Body of pancreas (tissue), 4 donors: ENCODE data around the gene CASZ1. TPM values are rescaled to one million over a fixed set of nuclear protein-coding genes. Genes with fewer than 3 reads are reported as not detected.

Experiments
- ATAC-seq: fragments of 150-250 bp; one replicate; pipeline ENCODE4 v1.9.1; 2016
- DNase-seq, 4 donors: peaks; one replicate each; pipeline ENCODE4 v3.0.0-alpha.2; 2019
- H3K27ac ChIP-seq, 4 donors: fragments of 200-600 bp; sonication (generic); 1 replicate in 3 of 4; 2 replicates in 1 of 4; pipeline versions ENCODE4 v1.5.1 to v1.6.1; 2016 to 2019; ENCODE audit warnings: mild to moderate bottlenecking in 1 of 4, mixed read lengths in 1 of 4, moderate library complexity in 1 of 4
- H3K27me3 ChIP-seq, 2 donors: fragments of 200-600 bp; sonication (generic); one replicate each; pipeline ENCODE4 v1.6.0; 2016; ENCODE audit warnings: mild to moderate bottlenecking in 1 of 2
- H3K36me3 ChIP-seq, 2 donors: fragments of 200-600 bp; sonication (generic); replicated peaks in 1 of 2; 2 replicates each; pipeline ENCODE4 v1.5.1; 2016; ENCODE audit warnings: low read depth in 2 of 2; ENCODE audit not compliant: insufficient read depth in 1 of 2
- H3K4me1 ChIP-seq: fragments of 200-600 bp; sonication (generic); one replicate; pipeline ENCODE4 v1.6.0; 2016
- H3K4me3 ChIP-seq, 2 donors: fragments of 200-600 bp; sonication (generic); 1 replicate in 1 of 2; 2 replicates in 1 of 2; pipeline ENCODE4 v1.5.1; 2016 to 2019
- H3K9me3 ChIP-seq, 3 donors: fragments of 200-600 bp; sonication (generic); 1 replicate in 2 of 3; 2 replicates in 1 of 3; pipeline ENCODE4 v1.5.1; 2016
- POLR2A ChIP-seq, 3 donors: fragments of 450-650 bp; IDR thresholded peaks; one replicate each; pipeline ENCODE4 v1.6.1; 2016; ENCODE audit warnings: antibody characterized with exemption in 3 of 3, mild to moderate bottlenecking in 2 of 3
- WGBS, 2 donors: methylation state at CpG; one replicate each; pipeline ENCODE4 v1.1.5; 2017; 5-methylcytosine and 5-hydroxymethylcytosine counted together
- intact Hi-C: fragments of 100-400 bp; cut with DNase I; formaldehyde crosslinking; loops from one replicate; pipeline ENCODE4 v1.15.1; 2023
- total RNA-seq, 2 donors: library from RNA; depleted of rRNA; stranded (reverse); fragments of >200 nt; gene quantifications; one replicate each; pipeline ENCODE4 v1.1.0, GENCODE V29; 2016
- TF ChIP-seq, protein P1 (sequence below), 7 experiments: fragments of 450-650 bp in 4 of 7; fragments of 200-600 bp in 3 of 7; sonication (generic) in 3 of 7; IDR thresholded peaks; one replicate each; pipeline ENCODE4 v1.5.1; 2016 to 2019; ENCODE audit warnings: antibody characterized with exemption in 7 of 7

CASZ1 gene
- total RNA-seq, 2 donors from 2014 or later: 9.3 to 14.2 TPM

- intact Hi-C loops: no loop called here
- H3K4me1 ChIP-seq: peaks cover 52% of the 10 kb centered on the region
- H3K27ac ChIP-seq: no peak overlapping the region
- H3K36me3 ChIP-seq: no peaks in the 10 kb centered on the region
- H3K27me3 ChIP-seq: no peaks in the 10 kb centered on the region
- 80 to 85% methylated on average over 6 of the region's 6 CpGs for WGBS, 2 donors
- H3K9me3 ChIP-seq: no peaks in the 10 kb centered on the region
- ATAC-seq: no peak
- no peak overlapping the region for H3K4me3 ChIP-seq
- peak in 2 of 4 donors; percentile 24 to 36 for DNase-seq
- no peak for TF ChIP-seq POLR2A (IDR thresholded peaks at IDR 0.05)
- TF ChIP-seq, protein P1, sequence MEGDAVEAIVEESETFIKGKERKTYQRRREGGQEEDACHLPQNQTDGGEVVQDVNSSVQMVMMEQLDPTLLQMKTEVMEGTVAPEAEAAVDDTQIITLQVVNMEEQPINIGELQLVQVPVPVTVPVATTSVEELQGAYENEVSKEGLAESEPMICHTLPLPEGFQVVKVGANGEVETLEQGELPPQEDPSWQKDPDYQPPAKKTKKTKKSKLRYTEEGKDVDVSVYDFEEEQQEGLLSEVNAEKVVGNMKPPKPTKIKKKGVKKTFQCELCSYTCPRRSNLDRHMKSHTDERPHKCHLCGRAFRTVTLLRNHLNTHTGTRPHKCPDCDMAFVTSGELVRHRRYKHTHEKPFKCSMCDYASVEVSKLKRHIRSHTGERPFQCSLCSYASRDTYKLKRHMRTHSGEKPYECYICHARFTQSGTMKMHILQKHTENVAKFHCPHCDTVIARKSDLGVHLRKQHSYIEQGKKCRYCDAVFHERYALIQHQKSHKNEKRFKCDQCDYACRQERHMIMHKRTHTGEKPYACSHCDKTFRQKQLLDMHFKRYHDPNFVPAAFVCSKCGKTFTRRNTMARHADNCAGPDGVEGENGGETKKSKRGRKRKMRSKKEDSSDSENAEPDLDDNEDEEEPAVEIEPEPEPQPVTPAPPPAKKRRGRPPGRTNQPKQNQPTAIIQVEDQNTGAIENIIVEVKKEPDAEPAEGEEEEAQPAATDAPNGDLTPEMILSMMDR (IDR thresholded peaks at IDR 0.05): no peak
Measured at GRCh38 chr1:10598389-10598702, 198.1 kb downstream of the CASZ1 start.

- no peak for ATAC-seq
- Histone ChIP-seq H3K4me1 (peaks cover 46% of the 10 kb centered on the region), H3K27me3 (no peaks in the 10 kb centered on the region), H3K9me3 (no peaks in the 10 kb centered on the region), H3K27ac (no peak overlapping the region), H3K4me3 (no peak overlapping the region), H3K36me3 (no peaks in the 10 kb centered on the region)
- intact Hi-C loops: no loop called here
- TF ChIP-seq POLR2A (IDR thresholded peaks at IDR 0.05): no peak
- TF ChIP-seq, protein P1 (IDR thresholded peaks at IDR 0.05): no peak
- no peak for DNase-seq
- 92 to 94% methylated on average over 10 to 13 of the region's 13 CpGs for WGBS, 2 donors
Measured at GRCh38 chr1:10597492-10598388, 198.7 kb downstream of the CASZ1 start.

GRCh38 chr1:10596780-10597179 is 199.7 kb downstream of the CASZ1 start:
- DNase-seq (no peak), ATAC-seq (no peak)
- Histone ChIP-seq H3K27me3 (no peaks in the 10 kb centered on the region), H3K27ac (no peak overlapping the region), H3K36me3 (no peaks in the 10 kb centered on the region), H3K4me1 (peaks cover 44% of the 10 kb centered on the region), H3K9me3 (no peaks in the 10 kb centered on the region), H3K4me3 (no peak overlapping the region)
- 85 to 91% methylated on average over 6 of the region's 6 CpGs for WGBS, 2 donors
- no peak for TF ChIP-seq POLR2A (IDR thresholded peaks at IDR 0.05)
- intact Hi-C loops: no loop called here

DNA sequence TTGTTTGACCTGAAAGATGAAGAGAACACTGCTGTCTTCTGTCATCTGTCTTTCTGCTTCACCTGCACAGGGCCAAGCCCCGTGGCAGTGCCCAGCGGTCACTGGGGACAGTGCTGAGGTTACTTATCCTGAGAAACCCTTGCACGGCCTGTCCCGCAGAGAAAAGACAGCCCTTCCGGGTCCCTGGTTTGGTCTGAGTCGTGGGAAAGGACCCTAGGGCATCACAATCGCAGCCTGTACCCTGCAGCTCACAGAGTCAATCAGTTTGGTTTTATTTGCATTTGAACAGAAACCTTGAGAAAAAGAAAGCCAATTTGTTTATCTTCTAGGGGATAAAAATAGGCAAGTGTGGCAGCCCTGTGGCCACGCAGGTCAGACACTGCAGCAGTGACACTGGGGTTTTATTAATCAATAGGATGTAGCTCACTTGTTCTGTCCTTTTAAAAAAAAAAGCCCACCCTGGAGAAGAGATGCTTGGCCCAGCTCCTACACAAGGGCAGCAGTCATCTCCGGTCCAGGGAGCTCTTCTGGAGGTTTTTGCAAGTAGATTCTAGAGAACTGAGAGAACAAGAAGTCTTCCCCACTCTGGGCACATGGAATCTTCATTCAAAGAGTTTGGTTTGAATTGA is 201.7 kb downstream of the CASZ1 start:
- no peak for TF ChIP-seq POLR2A (IDR thresholded peaks at IDR 0.05)
- TF ChIP-seq, protein P1 (IDR thresholded peaks at IDR 0.05): no peak
- H3K4me3 ChIP-seq: no peak overlapping the region
- H3K27ac ChIP-seq: peak overlapping the region in 1 of 4 donors; percentile 28
- no peaks in the 10 kb centered on the region for H3K27me3 ChIP-seq
- intact Hi-C loops: no loop called here
- no peaks in the 10 kb centered on the region for H3K36me3 ChIP-seq
- 34 to 37% methylated on average over 7 to 9 of the region's 9 CpGs for WGBS, 2 donors
- H3K4me1 ChIP-seq: peaks cover 42% of the 10 kb centered on the region
- ATAC-seq: no peak
- DNase-seq: no peak
- H3K9me3 ChIP-seq: no peaks in the 10 kb centered on the region

- no peak for TF ChIP-seq POLR2A (IDR thresholded peaks at IDR 0.05)
- TF ChIP-seq, protein P1 (IDR thresholded peaks at IDR 0.05): no peak
- intact Hi-C loops: no loop called here
- Histone ChIP-seq H3K36me3 (no peaks in the 10 kb centered on the region), H3K9me3 (no peaks in the 10 kb centered on the region), H3K4me1 (peaks cover 32% of the 10 kb centered on the region), H3K27ac (no peak overlapping the region), H3K27me3 (no peaks in the 10 kb centered on the region), H3K4me3 (no peak overlapping the region)
- DNase-seq (no peak), ATAC-seq (no peak)
- 85 to 92% methylated on average over 11 of the region's 11 CpGs for WGBS, 2 donors
Measured at GRCh38 chr1:10593750-10594149, 202.7 kb downstream of the CASZ1 start.
